MCF 10A (cell line): Measurements from ENCODE around the gene CMTM4. TPM values are rescaled to one million over a fixed set of nuclear protein-coding genes. Genes with fewer than 3 reads are reported as not detected.

Experiments
- BruUV-seq: library from RNA; stranded (reverse); fragments of 400-500 nt; replicated peaks from 2 replicates; lab custom pipeline; 2021; lab: Mats Ljungman, UMichigan
- CTCF ChIA-PET: fragments of 300-600 bp; sonication (Branson Sonifier 250); formaldehyde crosslinking; extraction: SDS; loops from one replicate; lab custom pipeline; 2021; ENCODE audit warnings: antibody characterized with exemption, inconsistent platforms; lab: Yijun Ruan, JAX
- POLR2A ChIA-PET: fragments of 300-600, 350-650 bp; sonication (Branson Sonifier 250); formaldehyde crosslinking; extraction: SDS; loops from one replicate; lab custom pipeline; 2020; ENCODE audit warnings: antibody characterized with exemption, inconsistent platforms; lab: Yijun Ruan, JAX
- DNase-seq: peaks from one replicate; pipeline ENCODE4 v3.0.0-alpha.2; 2018; ENCODE audit not compliant: unreplicated experiment
- H3K27ac Mint-ChIP-seq: one replicate; pipeline ENCODE4 v1.8.0; 2022; ENCODE audit warnings: mild to moderate bottlenecking, low read depth, mixed read lengths; ENCODE audit not compliant: unreplicated experiment
- H3K27me3 Mint-ChIP-seq: one replicate; pipeline ENCODE4 v1.8.0; 2022; ENCODE audit warnings: mixed read lengths; ENCODE audit not compliant: insufficient read depth, unreplicated experiment
- H3K36me3 Mint-ChIP-seq: one replicate; pipeline ENCODE4 v1.8.0; 2022; ENCODE audit warnings: mild to moderate bottlenecking, moderate library complexity, mixed read lengths; ENCODE audit not compliant: insufficient read depth, unreplicated experiment
- H3K4me1 Mint-ChIP-seq: one replicate; pipeline ENCODE4 v1.8.0; 2022; ENCODE audit warnings: mixed read lengths; ENCODE audit not compliant: insufficient read depth, unreplicated experiment
- H3K4me3 Mint-ChIP-seq: one replicate; pipeline ENCODE4 v1.8.0; 2022; ENCODE audit warnings: mild to moderate bottlenecking, moderate library complexity, mixed read lengths; ENCODE audit not compliant: unreplicated experiment
- H3K9me3 Mint-ChIP-seq: one replicate; pipeline ENCODE4 v1.8.0; 2022; ENCODE audit warnings: mixed read lengths; ENCODE audit not compliant: unreplicated experiment
- intact Hi-C: fragments of 100-400 bp; cut with micrococcal nuclease; formaldehyde crosslinking; loops from 2 replicates; pipeline ENCODE4 v1.14.1; 2022
- total RNA-seq: library from RNA; stranded (reverse); gene quantifications from 2 replicates; pipeline ENCODE4 v1.2.3, GENCODE V29; 2022
- TF ChIP-seq, protein P1 (sequence below): fragments of 200-600 bp; IDR thresholded peaks from one replicate; pipeline ENCODE4 v1.8.0; 2022; ENCODE audit warnings: antibody characterized with exemption, mild to moderate bottlenecking; ENCODE audit not compliant: unreplicated experiment

The CMTM4 gene
- total RNA-seq, 1 experiment from 2014 or later: 27.2 TPM

DNA sequence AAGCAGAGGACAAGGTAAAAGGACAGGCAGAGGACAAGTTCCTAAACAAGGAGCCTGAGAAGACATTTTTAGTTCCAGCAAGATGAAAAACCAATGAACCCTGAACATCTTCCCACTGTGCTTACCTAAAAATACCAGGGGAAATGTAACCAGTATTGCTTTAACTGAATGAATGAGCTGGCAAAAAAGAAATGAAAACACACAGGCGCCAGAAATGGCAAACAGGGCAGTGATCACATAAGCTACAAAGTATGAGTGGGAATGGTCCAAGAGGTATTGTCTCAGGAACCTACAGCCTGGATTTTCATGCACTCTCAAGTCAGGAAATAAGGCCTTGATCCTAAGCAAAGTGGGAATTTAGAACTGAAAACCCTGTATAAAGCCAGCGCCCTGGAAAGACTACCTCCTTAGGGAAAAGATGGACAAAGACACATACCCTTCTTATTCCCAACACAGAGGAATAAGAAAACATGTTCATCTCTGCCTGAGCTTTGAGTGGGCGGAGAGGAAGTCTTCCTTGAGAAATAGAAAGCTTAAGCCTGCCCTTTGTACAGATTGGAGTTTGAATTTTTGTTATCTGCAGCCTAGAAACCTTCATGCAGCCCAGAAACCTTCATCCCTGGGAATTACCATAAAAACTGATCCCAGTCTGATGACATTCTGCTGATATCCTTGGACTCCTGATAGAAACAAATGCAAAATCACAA lies 115.1 kb downstream of the CMTM4 start:
- H3K4me1 Mint-ChIP-seq: peaks cover 22% of the 10 kb centered on the region
- no peaks in the 10 kb centered on the region for H3K27me3 Mint-ChIP-seq
- peaks cover 6% of the 10 kb centered on the region for H3K36me3 Mint-ChIP-seq
- no TSS peak for BruUV-seq
- TF ChIP-seq, protein P1, sequence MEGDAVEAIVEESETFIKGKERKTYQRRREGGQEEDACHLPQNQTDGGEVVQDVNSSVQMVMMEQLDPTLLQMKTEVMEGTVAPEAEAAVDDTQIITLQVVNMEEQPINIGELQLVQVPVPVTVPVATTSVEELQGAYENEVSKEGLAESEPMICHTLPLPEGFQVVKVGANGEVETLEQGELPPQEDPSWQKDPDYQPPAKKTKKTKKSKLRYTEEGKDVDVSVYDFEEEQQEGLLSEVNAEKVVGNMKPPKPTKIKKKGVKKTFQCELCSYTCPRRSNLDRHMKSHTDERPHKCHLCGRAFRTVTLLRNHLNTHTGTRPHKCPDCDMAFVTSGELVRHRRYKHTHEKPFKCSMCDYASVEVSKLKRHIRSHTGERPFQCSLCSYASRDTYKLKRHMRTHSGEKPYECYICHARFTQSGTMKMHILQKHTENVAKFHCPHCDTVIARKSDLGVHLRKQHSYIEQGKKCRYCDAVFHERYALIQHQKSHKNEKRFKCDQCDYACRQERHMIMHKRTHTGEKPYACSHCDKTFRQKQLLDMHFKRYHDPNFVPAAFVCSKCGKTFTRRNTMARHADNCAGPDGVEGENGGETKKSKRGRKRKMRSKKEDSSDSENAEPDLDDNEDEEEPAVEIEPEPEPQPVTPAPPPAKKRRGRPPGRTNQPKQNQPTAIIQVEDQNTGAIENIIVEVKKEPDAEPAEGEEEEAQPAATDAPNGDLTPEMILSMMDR: no peak
- H3K4me3 Mint-ChIP-seq: no peak overlapping the region
- intact Hi-C loops: no loop called here
- peak overlapping the region; percentile 32 for H3K27ac Mint-ChIP-seq
- no peaks in the 10 kb centered on the region for H3K9me3 Mint-ChIP-seq
- DNase-seq: peak; percentile 18
- ChIA-PET POLR2A (interaction anchor here (0.7 to 3.7 kb wide), 7 partner anchors 11 to 173 kb away, joined by 3 to 23 read pairs (median 3); no protein-coding TSS in a partner anchor), CTCF (interaction anchor here (0.5 to 4.0 kb wide), 9 partner anchors 9 to 223 kb away, joined by 3 to 19 read pairs (median 5); no protein-coding TSS in a partner anchor)

DNA sequence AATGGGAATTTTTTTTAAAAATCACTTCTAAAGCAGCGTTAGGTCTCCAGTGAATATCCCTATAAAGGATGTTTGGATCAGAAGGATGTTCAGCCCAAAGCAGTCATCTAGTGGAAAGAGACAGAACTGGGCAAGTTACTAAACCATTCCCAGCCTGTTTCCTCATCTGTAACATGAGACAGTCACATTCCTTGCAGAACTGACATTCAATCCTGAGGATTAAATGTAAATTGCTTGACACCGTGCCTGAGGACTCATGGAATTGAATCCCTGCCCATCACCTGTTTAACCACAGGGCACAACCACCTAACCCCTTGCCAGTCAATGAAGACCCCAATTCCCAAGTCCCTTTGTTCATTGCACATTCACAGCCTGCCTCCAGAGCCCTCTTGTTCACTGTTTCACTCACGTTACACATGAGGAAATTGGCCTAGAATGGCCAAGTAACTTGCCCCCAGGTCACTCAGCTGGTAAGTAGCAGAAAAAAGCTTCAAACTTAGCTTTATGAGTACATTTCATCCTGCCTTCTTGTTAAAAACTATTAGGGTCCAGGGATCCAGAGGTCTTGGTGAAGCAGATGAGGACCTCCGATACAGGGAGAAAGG lies 115.8 kb downstream of the CMTM4 start:
- H3K4me3 Mint-ChIP-seq: no peak overlapping the region
- no TSS peak for BruUV-seq

DNA sequence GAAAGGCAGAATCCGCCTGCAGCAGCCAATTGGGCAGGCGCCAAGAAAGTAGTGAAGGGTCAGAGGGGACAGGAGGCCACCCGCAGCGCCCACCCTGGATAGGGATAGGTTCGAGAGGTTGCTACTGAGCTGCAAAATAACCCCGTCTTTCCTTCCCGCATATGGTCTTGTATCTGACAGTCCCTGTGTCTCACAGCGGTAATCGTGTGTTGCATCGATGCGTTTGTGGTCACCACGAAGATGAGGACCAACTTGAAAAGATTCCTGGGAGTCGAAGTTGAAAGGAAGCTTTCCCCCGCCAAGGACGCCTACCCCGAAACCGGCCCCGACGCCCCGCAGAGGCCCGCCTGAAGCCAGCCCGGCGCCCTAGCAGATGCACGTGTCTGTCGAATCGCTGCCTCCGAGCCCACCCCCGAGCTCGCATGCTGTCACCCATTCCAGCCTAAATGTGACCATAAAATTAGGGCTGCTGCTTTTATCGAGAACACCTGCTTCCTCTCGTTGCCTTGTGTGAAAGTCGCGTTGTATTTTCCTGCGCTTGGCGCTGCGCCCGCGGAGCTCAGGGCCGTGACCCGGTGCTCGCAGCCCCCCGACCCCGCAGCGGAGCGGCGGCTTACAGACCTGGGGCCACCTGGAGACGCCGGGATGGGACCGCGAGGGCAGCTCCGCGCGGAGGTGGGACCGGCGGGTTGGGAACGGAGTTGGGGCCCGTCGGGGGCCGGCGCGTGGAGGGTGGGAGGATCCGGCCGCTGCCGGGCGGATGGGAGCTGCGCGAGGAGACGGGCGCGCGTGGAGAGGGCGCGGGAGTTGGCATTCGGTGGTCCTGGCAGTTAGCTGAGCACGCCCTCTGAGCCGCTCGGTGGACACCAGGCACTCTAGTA lies 117.7 kb downstream of the CMTM4 start, which contains the start of gene CMTM2:
CMTM2 (plus strand) TSS at position 813 of the 881 bp plus-strand sequence. CDS start 145 bp downstream, outside the sequence.
- no peak for DNase-seq
- no peaks in the 10 kb centered on the region for H3K9me3 Mint-ChIP-seq
- BruUV-seq: no TSS peak
- TF ChIP-seq, protein P1: no peak
- ChIA-PET POLR2A (interaction anchor here (1.4 kb wide), 1 partner anchor 9 kb away, joined by 8 read pairs; no protein-coding TSS in a partner anchor), CTCF (interaction anchor here (0.7 to 4.0 kb wide), 5 partner anchors 14 to 118 kb away, joined by 3 to 19 read pairs (median 10); no protein-coding TSS in a partner anchor)
- no peaks in the 10 kb centered on the region for H3K27me3 Mint-ChIP-seq
- no peaks in the 10 kb centered on the region for H3K36me3 Mint-ChIP-seq
- H3K4me1 Mint-ChIP-seq: peaks cover 22% of the 10 kb centered on the region
- no peak within 1 kb of the TSS for H3K27ac Mint-ChIP-seq
- intact Hi-C loops: no loop called here
- H3K4me3 Mint-ChIP-seq: no peak within 1 kb of the TSS

More for the DNA sequence above, 115.8 kb downstream of the CMTM4 start:
- H3K27ac Mint-ChIP-seq: peak overlapping the region; percentile 32
- TF ChIP-seq, protein P1: no peak
- H3K9me3 Mint-ChIP-seq: no peaks in the 10 kb centered on the region
- no peaks in the 10 kb centered on the region for H3K27me3 Mint-ChIP-seq
- peaks cover 6% of the 10 kb centered on the region for H3K36me3 Mint-ChIP-seq
- intact Hi-C loops: no loop called here
- ChIA-PET CTCF (interaction anchor here (0.5 to 4.0 kb wide), 12 partner anchors 10 to 287 kb away, joined by 3 to 19 read pairs (median 4); no protein-coding TSS in a partner anchor), POLR2A (interaction anchor here (0.7 to 3.7 kb wide), 8 partner anchors 10 to 173 kb away, joined by 3 to 23 read pairs (median 4); no protein-coding TSS in a partner anchor)
- DNase-seq: peak; percentile 85
- H3K4me1 Mint-ChIP-seq: peaks cover 22% of the 10 kb centered on the region
